ENCODE results near the gene TSPAN31.
"Not testable (repeated sequence)": the region's sequence is repeated elsewhere in the genome, so short reads cannot be mapped to it uniquely, and the experiment has no call there.

TSPAN31 gene

DNA sequence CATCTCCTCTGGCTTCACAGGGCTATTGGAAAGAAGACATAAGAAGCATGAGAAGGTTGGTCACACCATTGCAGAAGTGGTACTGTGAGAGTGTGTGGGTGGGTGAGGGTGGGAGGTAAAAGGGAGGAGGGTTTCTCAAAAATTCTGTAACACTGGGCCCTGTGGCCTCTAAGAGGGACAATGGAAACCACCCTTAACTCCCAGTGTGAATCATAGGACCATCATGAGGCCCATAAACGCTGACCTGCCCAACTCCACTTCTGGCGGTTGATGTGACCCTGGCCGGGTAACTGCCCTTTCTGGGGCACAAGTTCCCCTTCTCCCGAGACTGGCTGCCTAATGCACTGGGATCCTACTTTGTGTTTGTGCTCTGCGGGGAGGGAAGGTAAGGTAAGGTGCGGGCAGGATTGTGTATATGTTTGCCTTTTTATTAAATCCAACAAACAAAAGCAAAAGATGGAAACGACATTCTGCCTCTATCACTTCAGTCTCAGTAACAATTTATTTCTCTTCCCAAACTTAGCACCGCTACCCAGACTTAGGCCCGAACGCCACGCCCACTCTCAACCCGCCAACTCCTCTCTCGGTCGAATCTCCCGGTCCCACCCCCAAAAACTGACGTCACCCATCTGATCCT, 26.5 kb downstream of the TSPAN31 start:
- DNase-seq (ENCODE audit: low read depth) = peak; percentile 91
- TF ChIP-seq, protein P1, sequence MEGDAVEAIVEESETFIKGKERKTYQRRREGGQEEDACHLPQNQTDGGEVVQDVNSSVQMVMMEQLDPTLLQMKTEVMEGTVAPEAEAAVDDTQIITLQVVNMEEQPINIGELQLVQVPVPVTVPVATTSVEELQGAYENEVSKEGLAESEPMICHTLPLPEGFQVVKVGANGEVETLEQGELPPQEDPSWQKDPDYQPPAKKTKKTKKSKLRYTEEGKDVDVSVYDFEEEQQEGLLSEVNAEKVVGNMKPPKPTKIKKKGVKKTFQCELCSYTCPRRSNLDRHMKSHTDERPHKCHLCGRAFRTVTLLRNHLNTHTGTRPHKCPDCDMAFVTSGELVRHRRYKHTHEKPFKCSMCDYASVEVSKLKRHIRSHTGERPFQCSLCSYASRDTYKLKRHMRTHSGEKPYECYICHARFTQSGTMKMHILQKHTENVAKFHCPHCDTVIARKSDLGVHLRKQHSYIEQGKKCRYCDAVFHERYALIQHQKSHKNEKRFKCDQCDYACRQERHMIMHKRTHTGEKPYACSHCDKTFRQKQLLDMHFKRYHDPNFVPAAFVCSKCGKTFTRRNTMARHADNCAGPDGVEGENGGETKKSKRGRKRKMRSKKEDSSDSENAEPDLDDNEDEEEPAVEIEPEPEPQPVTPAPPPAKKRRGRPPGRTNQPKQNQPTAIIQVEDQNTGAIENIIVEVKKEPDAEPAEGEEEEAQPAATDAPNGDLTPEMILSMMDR (IDR thresholded peaks at IDR 0.05; ENCODE audit: insufficient read depth, low read depth, low read length, missing control alignments) = no peak

DNA sequence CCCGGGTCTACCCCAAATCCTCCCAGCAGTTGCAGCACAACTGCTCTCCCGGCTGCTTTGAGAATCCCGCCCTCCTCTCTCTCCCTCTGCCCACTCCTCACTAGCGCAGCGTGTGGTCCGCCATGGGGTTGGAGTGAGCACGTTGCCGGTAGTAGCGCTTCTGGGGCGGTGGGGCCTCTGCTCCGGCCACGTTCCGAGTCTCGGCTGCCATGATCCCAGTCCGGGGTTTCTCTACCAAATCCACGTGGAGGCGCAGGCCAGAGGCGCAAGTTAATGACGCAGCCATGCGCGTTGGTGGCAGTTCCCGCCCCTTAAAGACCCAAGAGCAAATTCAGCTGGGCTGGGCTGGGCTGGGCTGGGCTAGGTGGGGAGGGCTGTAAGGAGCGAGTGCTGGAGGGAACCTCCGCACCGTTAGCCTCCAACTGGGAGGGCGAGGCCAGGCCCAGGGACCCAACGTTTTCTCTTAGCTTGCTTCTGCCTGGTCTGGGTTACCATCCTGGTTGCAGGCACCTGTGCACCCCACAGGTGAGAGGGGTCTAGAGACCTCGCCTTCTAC, 27.1 kb downstream of the TSPAN31 start, which contains the start of gene METTL1:
TSS of gene METTL1 (minus strand) at position 233 of the 556 bp plus-strand sequence. CDS start at position 211, 22 bp downstream.
- H3K4me3 ChIP-seq (ENCODE audit: low read depth, low read length) = peak within 1 kb of the TSS; percentile 91
- TF ChIP-seq, protein P1 (IDR thresholded peaks at IDR 0.05; ENCODE audit: insufficient read depth, low read depth, low read length, missing control alignments) = no peak
- DNase-seq (ENCODE audit: low read depth) = peak; percentile 96

More for the DNA sequence above, 26.5 kb downstream of the TSPAN31 start:
- H3K4me3 ChIP-seq (ENCODE audit: low read depth, low read length) = peak overlapping the region; percentile 91

DNA sequence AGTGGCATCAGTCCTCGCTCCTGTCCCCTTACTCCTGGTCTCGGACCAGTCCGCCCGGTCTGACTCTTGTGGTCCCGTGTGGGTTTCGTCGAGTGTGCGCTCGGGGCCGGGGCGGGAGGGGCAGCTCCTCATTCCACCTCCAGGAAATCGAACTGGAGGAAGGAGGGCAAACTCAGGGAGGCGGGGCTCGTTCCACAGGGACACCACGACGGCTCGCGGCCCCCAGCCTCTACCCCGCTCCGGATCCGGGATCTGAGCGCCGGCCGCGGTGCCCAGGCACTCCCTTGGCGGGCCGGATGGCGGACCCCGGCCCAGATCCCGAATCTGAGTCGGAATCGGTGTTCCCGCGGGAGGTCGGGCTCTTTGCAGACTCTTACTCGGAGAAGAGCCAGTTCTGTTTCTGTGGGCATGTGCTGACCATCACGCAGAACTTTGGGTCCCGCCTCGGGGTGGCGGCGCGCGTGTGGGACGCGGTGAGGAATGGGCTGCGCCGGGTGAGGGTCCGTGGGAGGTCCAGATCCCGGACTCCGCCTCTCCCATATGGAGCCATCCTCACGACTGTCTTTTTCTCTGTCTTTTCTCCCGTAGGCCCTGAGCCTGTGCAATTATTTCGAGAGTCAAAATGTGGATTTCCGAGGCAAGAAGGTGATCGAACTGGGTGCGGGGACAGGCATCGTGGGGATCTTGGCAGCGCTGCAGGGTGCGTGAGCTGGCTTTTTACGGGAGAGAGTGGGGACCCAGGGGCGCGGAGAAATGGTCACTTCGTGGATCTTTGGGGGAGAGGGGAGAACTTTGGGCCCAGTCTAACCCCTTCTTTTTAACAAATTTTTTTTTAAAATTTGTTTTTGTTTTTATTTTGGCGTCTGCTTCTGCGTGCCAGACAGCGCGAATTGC, 27.8 kb downstream of the TSPAN31 start, which contains the start of gene EEF1AKMT3:
TSS of gene EEF1AKMT3 (plus strand) at position 186 of the 894 bp plus-strand sequence. CDS start at position 297, 111 bp downstream.
- TF ChIP-seq, protein P1 (IDR thresholded peaks at IDR 0.05; ENCODE audit: insufficient read depth, low read depth, low read length, missing control alignments) = no peak
- no peak for DNase-seq (ENCODE audit: low read depth)

DNA sequence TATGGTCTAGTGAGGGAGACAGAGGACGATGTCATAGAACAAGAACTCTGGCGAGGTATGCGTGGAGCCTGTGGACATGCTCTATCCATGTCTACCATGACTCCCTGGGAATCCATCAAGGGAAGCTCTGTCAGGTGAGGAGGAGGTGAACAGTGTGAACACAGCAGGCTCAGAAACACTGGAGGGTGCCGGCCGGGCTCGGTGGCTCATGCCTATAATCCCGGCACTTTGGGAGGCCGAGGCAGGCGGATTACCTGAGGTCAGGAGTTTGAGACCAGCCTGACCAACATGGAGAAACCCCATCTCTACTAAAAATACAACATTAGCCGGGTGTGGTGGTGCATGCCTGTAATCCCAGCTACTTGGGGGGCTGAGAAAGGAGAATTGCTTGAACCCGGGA, 29.8 kb downstream of the TSPAN31 start:
- DNase-seq (ENCODE audit: low read depth); H3K4me3 ChIP-seq (ENCODE audit: low read depth, low read length): not testable (repeated sequence)

More for the DNA sequence above, 27.8 kb downstream of the TSPAN31 start, which contains the start of gene EEF1AKMT3:
- peak within 1 kb of the TSS; percentile 91 for H3K4me3 ChIP-seq (ENCODE audit: low read depth, low read length)

DNA sequence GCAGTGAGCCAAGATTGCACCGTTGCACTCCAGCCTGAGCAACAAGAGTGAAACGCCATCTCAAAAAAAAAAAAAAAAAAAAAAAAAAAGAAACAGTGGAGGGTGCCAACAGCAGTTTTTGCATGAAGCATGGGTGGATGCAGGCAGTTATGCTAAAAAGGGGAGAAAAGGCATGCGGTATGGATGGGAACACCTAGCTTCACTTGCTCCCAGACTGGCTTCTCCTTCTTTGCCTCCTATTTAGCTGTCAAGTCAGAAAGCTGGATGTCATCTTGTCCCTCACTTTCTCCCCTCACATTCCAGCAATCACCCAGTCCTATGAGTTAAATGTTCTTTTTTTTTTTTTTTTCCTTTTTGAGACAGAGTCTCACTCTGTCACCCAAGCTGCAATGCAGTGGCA, 30.2 kb downstream of the TSPAN31 start:
- no peak overlapping the region for H3K4me3 ChIP-seq (ENCODE audit: low read depth, low read length)
- TF ChIP-seq, protein P1 (IDR thresholded peaks at IDR 0.05; ENCODE audit: insufficient read depth, low read depth, low read length, missing control alignments) = no peak
- DNase-seq (ENCODE audit: low read depth) = no peak

DNA sequence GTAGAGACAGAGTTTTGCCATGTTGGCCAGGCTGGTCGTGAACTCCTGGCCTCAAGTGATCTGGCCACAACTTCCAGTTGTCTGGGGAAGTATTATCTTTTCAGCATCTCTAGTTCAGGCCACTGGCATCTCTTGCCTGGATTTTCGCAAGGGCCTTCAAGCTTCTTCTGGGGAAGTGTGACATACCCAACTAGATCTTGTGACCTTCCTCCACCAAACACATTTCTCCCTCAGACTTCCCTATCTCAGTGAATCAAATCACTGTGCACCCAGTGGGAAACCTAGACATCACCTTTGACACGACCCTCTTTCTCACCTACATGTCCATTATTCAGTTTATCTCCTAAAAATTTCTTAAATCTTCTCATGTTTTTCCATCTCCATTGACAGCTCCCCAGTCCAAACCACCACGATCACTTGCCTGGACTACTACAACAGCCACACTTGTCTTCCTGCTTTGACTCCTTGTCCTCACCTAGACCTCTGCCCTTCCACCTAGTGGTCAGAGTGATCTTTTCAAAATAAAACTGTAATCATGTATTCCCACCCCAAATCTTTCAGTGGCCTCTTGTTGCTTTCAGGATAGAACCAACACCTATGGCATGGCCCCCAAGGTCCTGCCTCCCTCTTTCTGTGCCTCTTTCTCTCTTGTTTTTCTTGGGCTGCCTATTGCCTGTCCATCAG, 30.9 kb downstream of the TSPAN31 start:
- TF ChIP-seq, protein P1 (IDR thresholded peaks at IDR 0.05; ENCODE audit: insufficient read depth, low read depth, low read length, missing control alignments) = peak; percentile 21
- no peak for DNase-seq (ENCODE audit: low read depth)
- no peak overlapping the region for H3K4me3 ChIP-seq (ENCODE audit: low read depth, low read length)
